Left hindlimb (tissue), 1 donor: ENCODE data around the gene SIX1.

Source experiments
- DNase-seq: peaks from one replicate; pipeline ENCODE4 v3.0.0-alpha.2; 2018

The SIX1 gene

GRCh38 chr14:60655119-60655897, 6.0 kb upstream of the SIX1 start:
- DNase-seq: peak; percentile 82

DNA sequence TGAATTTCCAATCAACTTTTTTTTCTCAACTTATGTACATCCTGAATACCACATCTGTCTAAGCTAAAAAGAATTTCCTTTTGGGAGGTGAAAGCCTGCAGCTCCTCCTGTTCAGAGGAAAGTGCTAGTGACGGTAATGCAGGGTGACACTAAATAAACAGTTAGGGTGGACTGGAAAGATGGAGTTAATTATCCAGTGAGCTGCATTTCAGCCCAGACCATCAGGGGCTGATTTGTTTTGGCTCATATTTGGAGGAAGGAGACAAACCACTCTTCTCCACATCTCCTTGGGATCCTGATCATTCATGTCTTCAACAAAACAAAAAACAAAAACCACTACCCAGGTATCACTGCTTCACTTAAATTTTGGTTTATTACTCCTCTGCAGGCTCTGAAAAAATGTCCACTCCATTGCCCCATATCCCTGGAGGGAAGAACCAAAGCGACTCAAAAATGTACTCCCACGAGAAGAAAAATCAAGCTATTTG, 5.1 kb upstream of the SIX1 start:
- no peak for DNase-seq

DNA sequence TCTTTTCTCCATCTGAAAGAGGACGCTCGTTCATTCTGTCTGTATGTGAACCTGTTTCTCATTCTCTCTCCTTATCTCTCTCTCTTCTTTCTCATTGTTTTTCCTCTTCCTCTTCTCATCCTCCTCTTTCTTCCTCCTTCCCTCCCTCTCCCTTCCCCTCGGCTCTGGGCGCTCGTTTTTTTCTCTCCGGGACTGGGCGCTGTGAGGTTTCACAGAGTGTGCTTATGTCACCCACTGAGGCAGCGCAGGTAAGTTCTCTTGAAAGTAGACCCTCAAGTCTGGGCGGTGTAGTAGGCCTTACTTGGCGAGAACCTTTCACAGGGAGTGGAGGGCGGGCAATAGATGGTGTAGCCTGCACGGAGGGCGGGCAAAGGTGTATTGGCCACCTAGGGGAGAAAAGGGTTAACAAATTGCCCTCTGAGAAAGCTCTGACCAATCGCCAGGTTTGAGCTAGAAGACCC, 4.5 kb upstream of the SIX1 start:
- no peak for DNase-seq

DNA sequence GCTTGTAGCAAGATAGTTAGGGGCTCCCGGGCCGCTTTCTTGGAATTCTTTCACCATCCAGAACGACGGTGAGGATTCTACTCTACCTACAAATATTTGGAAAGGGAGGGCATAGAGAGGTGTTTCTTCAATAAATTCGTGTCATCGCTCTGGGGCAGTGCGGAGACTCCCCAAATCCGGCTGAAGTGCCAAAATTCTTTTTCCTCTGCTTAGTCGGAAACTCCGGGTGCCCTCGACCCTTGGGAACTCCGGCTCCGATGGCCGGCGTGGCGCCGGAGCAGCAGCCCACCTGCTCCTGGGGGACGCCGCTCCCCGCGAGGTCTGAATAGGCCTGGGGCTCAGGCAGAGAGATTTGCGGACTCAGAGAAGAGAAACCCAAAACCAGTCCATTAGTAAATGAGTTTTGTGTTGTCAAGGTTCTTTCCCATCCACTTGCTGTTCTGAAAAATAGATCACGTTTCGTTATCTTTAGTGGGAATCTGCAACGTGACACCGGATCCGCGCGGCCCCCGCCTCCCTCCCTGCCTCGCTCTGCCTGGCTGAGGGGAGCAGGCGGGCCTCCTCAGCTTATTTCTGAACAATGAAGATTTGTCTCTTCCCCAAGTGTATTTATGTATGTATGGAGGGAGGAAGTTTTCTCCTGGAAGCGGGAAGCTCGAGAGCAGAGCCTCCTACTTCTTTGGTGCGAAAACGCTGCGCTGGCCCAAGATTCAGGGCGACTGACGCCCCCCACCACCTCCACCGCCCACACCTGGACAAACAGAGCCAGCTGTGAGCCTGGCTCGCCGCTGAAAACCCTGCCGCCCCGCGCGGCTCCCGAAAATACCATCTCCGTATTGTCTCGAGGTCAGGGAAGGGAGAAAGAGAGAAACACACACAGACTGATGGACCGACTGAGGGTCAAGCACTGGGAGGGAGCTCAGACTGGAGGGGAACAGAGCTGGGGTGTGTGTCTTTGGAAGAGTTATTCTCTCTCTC, 3.7 kb upstream of the SIX1 start:
- DNase-seq: no peak

GRCh38 chr14:60651796-60652673, 2.8 kb upstream of the SIX1 start:
- DNase-seq: peak; percentile 58

DNA sequence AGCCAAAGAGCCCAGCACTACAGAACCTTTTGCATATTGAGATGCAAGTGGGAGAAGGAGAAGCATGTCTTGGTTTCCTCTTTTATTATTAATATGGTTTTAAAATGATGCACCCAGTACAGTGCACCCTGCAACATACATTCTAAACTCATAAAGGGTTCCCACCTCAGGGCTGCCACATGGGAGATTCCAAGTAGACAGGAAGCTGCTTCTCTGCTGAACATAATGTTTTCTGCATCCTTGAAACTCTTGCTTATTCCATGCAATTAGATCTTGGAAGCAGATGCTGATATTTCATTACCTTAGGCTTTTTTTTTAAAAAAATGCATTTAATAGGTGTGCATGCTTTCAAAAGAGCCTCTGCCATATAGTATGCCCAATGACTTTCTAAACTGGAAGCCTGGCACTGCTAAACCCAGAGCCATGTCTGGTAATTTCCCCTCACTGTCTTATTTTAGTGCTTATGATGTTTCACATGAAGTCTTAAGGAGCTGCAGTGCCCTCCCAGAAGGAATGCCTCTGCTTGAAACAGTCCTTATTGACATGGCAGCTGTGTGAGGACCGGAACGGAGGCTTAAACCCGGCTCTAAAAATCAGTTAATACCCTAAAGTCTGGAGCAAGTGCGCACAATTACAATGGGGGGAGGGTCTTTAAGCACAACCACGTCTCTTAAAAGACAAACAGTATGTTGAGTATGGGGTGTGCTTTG, 2.0 kb upstream of the SIX1 start:
- no peak for DNase-seq

- DNase-seq: no peak
Observed at GRCh38 chr14:60650373-60650961, 1.2 kb upstream of the SIX1 start.

DNA sequence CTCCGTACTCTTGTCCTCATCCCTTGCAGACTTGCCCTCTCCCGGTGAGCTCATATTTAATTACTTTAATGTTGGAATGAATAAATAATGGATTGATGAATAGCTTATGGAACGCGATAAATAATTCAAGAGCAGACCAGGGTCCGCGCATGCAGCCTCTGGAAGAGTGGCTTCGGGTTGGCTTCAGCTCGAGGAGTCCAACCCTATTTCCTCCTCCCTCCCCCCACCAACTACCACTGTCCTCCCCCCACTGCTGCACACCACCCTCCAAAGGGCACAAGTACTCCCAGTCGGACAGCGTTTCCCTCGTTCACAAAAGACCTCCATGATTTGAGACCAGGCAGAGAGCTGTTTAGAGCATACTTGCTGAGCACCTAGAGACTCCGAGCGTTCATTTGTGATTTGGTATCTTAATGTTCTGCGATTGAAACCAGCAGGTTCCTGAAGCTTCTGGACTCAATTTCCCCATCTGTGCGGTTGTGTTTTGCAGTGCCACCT, 647 bp upstream of the SIX1 start:
- DNase-seq: peak; percentile 71

- DNase-seq: peak; percentile 57
Observed at GRCh38 chr14:60648249-60648933, 886 bp downstream of the SIX1 start.

DNA sequence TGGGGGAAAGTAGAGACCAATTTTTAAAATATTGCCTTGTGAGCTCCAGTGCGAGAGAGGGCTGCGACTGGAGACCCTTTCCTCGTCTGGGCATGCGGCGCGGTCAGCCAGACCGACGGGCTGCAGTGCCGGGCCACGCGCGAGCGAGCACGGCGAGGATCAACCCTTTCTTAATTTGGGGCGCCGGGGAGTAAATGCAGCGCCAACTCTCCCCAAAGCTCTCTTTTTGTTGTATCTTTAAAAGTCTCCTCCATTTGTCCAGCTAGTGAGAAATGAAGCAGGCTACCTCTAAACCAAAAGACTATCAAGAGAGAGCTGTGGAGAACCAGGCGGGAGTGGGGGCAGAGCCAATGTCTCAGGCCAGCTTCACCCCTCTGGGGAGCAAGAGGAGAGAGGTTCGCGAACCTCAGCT, 1.4 kb downstream of the SIX1 start:
- no peak for DNase-seq

GRCh38 chr14:60647081-60647836, 2.0 kb downstream of the SIX1 start:
- DNase-seq: peak; percentile 61

DNA sequence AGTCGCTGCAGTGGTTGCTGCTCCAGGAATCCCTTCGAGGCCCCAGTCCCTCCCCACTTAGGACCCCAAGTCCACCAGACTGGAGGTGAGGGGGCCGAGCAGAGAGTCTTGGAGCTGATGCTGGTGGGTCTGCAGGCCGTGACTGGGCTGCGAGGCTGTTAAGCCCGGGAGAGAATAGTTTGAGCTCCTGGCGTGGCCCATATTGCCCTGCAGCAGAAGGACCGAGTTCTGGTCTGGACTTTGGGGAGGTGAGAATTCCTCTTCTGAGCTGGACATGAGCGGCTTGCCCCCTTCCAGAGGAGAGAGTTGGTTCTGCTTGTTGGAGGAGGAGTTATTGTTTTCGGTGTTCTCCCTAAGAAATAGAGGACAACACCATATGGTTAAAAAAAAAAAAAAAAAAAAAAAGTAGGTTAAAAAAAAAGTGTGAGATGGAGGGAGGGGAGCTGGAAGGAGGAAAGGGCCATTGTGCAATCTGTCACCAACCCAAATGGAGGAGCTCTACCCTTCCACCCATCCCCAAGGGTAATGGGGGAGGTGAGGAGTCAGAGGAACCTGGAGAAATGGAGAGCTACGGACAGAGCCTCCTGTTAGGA, 3.0 kb downstream of the SIX1 start:
- peak; percentile 49 for DNase-seq

- no peak for DNase-seq
Observed at GRCh38 chr14:60645126-60645741, 4.0 kb downstream of the SIX1 start.

- no peak for DNase-seq
Observed at GRCh38 chr14:60644666-60645065, 4.6 kb downstream of the SIX1 start.

GRCh38 chr14:60643463-60644314, 5.6 kb downstream of the SIX1 start:
- peak; percentile 59 for DNase-seq

GRCh38 chr14:60643141-60643462, 6.2 kb downstream of the SIX1 start:
- peak; percentile 65 for DNase-seq

DNA sequence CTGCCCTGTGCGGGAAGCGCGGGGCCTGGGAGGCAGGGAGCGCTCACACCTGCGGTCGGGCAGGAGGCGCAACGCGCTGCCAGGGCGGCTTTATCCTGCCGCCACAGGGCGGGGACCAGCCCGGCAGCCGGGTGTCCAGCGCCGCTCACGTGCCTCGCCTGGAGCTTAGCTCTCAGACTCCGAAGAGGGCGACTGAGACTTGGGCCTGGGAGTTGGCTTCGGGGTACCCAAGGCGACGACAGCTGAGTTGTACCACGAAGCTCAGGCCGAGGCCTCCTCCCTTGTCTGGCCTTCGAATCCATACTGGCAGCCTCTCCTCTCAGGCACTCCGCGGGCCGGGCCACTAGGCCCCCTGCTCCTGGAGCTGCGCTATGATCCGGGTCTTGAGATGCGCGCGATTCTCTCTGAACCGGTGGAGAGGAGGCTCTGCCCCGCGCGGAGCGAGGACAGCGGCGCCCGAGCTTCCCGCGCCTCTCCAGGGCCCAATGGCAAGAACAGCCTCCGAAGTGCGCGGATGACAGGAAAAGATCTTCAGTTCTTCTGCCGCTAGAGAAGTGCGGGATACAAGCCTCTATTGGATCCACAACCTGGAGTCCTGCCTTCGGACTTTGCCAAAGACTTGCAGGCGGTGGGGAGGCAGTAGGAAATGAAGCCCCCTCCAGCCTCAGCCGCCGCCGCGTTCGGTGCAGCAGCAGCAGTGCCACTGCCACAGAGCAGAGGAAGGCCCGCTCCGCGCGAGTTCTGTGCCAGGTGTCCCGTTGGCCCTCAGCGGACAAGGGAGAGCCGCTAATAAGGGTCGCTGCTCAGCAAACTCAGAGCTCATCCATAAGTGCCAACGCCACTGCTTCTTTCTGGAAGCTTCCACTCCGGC, 6.8 kb downstream of the SIX1 start:
- peak; percentile 54 for DNase-seq
